HG03439 (cell line): ENCODE results near the gene NUCKS1.

ENCODE experiments used
- ATAC-seq: cut with Tn5 transposase; IDR thresholded peaks from one replicate; pipeline ENCODE4 v1.9.1; 2021; ENCODE audit warnings: mild to moderate bottlenecking, moderate library complexity; ENCODE audit not compliant: unreplicated experiment

The NUCKS1 gene

DNA sequence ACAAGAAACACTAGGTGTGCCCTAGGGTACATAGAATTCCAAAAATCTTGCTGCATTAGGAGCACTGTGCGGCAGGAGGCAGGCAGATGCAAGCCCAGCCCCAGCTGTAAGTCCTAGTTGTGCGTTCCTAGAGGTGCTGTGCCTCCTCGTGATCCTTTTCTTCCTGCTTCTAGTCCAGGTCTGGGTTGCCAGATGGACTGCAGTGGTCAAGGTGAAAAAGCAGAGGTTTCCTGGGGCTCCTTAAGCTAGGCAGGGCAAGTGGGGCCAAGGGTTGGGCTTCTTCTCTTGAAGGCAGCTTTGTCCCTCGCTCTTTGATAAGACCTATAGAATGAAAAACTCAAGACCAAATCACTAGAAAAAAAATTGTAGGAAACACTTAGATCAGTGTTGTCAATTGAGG lies 48.1 kb downstream of the NUCKS1 start:
- ATAC-seq, result no peak

GRCh38 chr1:205701420-205701819 lies 48.6 kb downstream of the NUCKS1 start:
- no peak for ATAC-seq

DNA sequence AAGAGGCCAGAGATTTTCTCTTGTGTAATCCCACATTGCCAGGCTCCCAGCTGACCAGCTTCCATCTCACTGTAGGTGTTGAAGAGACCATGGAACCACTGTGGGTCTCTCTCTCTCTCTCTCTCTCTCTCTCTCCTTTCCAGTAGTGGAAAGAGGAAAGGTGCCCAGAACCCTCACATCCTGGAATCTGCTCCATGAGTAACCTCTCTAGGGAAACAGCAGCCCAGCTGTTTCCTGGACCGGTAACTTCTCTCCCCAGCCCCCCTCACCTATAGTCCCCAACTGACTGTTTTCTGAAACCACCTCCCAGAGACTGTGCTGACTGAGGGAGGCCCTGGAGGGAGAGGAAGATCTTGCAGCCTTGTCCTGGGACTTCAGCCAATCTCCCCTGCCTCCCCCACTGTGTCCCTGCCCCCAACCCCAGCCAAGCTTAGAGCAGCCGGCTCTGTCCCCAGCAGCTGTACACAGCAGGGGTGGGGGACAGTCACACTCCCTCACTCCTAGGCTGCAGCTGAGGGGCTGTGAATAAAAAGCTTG lies 49.0 kb downstream of the NUCKS1 start:
- no peak for ATAC-seq

- ATAC-seq, result no peak
Measured at GRCh38 chr1:205699416-205699815, 50.6 kb downstream of the NUCKS1 start.

GRCh38 chr1:205698921-205699320 lies 51.1 kb downstream of the NUCKS1 start:
- ATAC-seq, result no peak

- no peak for ATAC-seq
Measured at GRCh38 chr1:205693421-205693991, 56.5 kb downstream of the NUCKS1 start.

- no peak for ATAC-seq
Measured at GRCh38 chr1:205692423-205692822, 57.6 kb downstream of the NUCKS1 start.

DNA sequence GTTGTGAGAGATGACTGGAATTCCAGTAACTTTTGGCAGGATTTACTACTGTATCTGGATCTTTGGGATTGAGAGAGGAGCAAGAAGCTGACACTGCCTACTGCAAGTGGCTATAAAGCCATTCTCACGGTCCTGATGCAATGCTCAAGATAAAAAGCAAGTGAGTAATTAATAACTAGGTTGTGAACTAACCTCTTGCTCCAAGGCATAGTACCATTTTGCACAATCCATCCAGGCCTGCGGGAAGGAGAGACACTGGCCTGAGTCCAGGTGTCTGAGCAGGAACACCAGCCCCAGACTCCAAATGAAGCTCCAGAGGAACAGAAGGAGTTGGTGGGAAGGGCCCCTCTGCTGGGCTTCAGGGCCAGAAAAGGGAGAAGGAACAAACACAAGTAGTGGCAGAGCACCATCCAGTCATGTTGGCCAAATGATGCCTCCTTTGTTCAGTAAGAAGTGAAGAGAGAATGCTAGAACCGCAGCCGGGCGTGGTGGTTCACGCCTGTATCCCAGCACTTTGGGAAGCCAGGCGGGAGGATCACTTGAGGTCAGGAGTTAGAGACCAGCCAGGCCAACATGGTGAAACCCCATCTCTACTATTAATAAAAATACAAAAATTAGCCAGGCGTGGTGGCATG lies 59.7 kb downstream of the NUCKS1 start:
- ATAC-seq, result no peak

DNA sequence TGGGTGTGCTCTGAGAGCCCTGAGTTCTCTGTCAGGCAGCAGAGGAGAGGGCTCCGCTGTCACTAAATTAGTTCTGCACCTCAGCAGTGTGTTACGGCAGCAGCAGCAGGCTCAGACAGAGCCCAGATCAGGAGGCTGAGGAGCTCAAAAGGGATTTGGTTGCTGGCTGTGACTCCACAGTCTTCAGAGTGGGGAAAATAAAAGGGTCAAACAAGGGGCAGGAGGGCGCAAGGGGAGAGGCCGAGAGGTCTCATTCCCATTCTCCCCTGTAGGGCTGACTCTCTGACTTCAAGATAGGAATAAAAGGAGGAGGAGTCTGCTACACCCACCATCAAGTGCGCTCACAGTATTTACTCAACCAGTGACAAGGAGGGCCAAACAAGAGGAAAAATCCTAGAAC lies 60.5 kb downstream of the NUCKS1 start:
- no peak for ATAC-seq

DNA sequence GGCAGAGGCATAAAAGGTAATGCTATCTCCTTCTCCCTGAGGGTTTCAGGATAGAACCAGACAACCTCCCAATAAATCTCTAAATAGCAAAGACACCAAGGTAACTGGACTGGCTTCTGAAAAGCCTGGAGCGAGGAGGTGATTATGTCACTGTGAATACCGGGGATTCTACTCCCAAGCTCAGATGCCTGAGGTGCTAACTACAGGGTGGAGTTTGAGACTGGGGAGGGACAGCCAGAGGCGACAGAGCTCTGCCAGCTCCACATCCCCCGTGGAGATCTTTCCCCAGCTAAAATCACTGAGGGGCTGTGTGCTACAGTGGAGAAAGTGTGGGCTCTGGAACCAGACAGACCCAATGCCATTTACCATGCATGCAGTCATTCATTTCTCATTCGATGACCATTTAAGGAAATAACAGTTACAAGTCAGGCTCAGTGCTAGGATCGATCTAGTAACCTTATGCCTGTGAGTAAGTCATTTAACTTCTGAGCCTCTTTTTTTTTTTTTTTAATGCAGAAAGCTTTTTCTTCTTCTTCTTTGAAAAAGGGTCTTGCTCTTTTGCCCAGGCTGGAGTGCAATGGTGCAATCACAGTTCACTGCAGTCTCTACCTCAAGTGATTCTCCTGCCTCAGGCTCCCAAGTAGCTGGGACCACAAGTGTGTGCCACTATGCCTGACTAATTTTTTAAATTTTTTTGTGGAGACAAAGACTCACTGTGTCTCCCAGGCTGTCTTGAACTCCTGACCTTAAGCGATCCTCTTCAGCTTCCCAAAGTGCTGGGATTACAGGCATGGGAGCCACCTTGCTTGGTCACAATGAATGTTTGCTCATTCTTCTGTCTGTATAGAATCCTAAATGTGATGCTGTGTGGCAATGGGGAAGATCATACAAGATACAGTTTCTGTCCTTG lies 61.6 kb downstream of the NUCKS1 start:
- no peak for ATAC-seq

DNA sequence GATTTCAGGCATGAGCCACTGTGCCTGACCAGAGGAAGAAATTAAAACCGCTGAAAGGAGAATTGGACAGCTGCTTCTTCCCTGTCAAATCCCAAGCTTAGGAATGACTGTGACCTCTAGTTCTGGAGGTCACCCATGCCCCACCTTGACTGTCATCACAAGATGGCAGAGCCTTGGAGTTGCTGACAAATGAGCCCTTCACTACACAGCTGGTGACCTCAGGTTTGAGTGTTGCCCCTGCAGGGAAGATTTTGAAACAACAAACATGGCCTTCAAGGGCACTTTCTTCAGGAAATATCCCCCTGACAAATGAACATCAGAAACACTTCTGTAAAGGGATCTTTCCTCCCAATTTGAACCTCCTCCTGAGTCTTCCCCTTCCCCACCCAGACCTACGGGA lies 62.7 kb downstream of the NUCKS1 start:
- no peak for ATAC-seq

DNA sequence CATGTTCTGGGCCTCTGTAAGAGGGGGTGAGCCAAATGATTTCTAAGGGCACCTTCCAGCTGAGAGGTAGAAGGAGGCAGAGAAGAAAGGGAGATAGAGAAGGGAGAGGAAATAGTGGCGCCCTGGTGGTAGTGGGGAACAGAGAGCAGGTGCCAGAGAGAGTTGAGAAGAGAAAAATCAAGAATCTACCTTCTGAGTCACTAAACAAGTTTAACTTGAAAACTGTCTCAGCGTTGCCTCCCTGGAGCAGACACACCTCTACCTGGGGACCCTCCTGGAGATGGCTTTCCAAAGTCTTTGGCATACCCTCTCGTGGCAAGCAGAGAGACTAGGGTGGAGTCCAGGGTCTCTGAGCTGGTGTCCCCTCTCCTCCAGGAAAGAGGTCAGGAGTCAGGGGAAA lies 68.6 kb downstream of the NUCKS1 start:
- ATAC-seq, result no peak

DNA sequence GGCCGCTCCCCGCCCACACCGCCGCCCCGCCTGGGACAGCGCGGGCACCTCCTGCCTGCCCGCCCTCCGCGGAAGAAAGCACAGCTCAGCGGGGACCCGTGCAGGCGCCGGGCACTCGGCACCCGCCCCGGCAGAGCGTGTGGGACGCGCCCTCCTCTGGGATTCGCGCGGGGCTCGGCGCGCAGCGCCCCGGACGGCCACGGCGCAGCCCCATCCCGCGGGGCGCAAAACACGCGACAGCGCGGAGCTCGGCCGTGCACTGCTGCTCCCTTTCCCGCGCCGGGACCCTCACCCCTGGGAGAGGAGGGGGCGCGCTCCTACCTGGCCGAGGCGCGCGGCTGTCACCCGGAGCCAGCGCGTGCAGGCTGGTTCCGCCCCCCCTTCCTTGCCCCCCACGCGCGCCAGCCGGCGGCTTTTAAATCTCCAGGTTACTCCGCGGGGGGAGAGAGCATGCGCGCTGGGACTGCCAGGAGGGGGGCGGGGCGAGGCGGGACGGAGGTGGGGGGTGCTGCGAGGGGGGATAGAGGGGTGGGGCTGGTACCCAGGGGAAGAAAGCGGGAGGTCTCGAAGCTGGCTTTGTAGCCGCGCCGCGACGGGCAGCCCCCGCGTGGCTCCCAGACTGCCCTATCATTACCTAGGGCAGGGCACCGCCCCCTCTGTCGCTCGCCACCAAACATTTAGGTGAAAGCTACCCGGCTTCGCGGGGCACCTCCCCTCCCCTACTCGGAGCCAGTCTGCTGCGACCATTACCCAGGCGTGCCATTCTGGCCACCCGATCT lies 69.7 kb downstream of the NUCKS1 start, which contains the start of gene SLC45A3:
SLC45A3 (minus strand) TSS at position 437 of the 779 bp plus-strand sequence. CDS start 15,853 bp downstream, outside the sequence.
- ATAC-seq, result no peak

DNA sequence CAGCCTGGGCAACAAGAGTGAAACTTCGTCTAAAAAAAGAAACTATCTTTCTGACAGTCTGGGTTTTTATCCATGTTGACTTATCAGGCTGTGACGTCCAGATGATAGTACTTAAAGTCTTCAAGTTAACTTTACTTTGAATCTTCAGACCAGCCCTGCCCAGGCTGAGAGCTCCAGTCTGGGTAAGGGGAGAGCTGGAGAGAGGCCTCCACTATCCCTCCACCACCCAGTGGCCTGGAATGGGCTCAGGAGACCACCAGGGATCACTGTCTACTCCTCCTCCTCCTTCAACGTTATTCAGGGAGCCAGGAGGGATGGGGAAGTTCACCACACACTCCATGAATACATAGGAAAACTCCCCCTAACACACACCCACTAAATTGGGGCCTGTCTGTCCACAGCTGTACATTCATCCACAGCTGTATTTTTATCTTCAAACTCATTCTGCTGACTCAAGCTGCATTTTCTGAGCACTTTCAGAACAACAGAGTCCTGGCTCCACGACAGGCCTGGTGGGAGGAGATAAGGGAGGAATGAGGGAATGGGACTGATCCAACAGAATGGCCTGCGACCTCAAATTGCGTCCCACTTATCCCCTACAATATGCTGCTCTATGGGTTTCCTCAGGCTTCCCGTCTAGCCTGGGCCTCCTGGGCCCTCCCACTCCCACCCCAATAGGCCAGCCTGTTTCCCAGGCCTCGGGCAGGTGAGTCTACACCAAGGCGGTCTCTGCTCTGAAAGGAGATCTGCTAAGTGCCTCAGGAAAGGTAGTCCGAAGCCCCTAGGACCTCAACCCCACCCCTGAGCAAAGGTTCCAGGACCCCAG lies 71.5 kb downstream of the NUCKS1 start:
- no peak for ATAC-seq

GRCh38 chr1:205677167-205677566 lies 72.8 kb downstream of the NUCKS1 start:
- no peak for ATAC-seq

DNA sequence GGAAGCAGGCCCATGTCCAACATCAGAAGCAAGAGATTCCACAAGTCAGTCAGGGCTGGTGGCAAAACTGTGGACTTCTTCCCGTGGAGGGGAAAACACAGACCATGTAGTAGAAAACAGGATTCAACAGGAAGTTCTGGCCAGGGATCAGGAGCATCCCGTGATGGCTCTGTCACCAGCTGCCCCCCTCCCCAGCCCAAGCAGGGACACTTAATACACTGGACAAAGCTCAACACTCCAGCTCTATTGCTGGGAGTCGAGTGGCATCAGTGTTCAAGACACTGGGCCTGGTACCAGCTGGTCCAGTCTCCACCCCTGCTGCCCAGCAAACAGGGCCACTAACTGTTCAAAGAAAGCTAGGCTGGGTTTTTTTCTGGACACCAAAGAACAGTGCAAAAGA lies 73.4 kb downstream of the NUCKS1 start:
- ATAC-seq, result no peak

DNA sequence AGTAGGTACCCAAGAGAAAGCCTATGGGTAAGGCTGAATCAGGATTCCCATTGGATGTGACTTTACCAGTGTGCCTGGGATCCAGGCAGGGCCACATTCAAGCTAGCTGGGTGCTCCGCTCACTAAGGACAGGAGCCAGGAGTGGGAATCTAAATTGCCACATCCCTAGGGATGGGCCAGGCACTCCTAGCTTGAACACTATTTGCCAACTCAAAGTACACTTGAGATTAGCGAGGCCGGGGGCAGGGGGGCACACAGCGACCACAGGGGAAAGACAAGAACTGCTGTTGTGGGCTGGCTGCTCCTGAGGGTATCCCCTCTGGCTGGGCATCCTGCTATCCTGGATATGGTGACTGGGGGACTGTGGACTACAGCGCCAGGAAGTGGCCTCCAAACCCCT lies 74.0 kb downstream of the NUCKS1 start:
- no peak for ATAC-seq

GRCh38 chr1:205675247-205675646 lies 74.7 kb downstream of the NUCKS1 start:
- ATAC-seq, result no peak

DNA sequence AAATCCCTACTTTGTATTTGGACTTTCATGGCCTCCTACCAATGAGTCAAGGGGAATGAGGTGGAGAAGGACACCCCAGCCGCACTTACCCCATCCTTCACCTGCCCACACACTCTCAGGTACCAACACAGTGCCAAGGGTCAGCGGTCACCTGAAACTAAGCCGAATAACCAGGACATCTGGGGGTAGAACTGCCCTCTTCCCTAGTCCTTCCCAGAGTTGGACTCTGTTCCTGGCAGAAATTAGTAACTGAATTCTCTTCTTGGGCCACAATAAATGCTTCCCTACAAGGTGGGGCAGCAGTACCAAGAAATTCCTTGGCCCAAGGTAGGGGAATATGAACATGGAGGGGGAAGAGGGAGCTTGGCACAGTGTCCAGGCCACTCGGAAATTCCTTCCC lies 77.0 kb downstream of the NUCKS1 start:
- no peak for ATAC-seq

- no peak for ATAC-seq
Measured at GRCh38 chr1:205672395-205672889, 77.5 kb downstream of the NUCKS1 start.
